ENCODE data around the gene ZBTB45. TPM values are rescaled to one million over a fixed set of nuclear protein-coding genes. Genes with fewer than 3 reads are reported as not detected.
A peak's percentile ranks its signal among the peaks of the same experiment; 100 is the strongest.

ZBTB45 gene
- total RNA-seq, 1 donor from 2014 or later, result 17.2 TPM

GRCh38 chr19:58514564-58515022, 5.0 kb downstream of the ZBTB45 start:
- Mint-ChIP-seq H3K9me3 (ENCODE audit: unreplicated experiment) (no peaks in the 10 kb centered on the region), H3K36me3 (ENCODE audit: unreplicated experiment) (peaks cover 10% of the 10 kb centered on the region), H3K4me1 (ENCODE audit: unreplicated experiment) (peaks cover 22% of the 10 kb centered on the region), H3K4me3 (ENCODE audit: unreplicated experiment) (no peak overlapping the region), H3K27ac (ENCODE audit: unreplicated experiment) (no peak overlapping the region), H3K27me3 (ENCODE audit: unreplicated experiment) (no peaks in the 10 kb centered on the region)
- no peak for DNase-seq (ENCODE audit: extremely low spot score, unreplicated experiment)
- no peak for TF ChIP-seq CTCF (IDR thresholded peaks at IDR 0.05)

- no peak overlapping the region for H3K27ac Mint-ChIP-seq (ENCODE audit: unreplicated experiment)
- no peak for DNase-seq (ENCODE audit: extremely low spot score, unreplicated experiment)
- H3K9me3 Mint-ChIP-seq (ENCODE audit: unreplicated experiment), result no peaks in the 10 kb centered on the region
- H3K36me3 Mint-ChIP-seq (ENCODE audit: unreplicated experiment), result peaks cover 10% of the 10 kb centered on the region
- H3K27me3 Mint-ChIP-seq (ENCODE audit: unreplicated experiment), result no peaks in the 10 kb centered on the region
- peaks cover 19% of the 10 kb centered on the region for H3K4me1 Mint-ChIP-seq (ENCODE audit: unreplicated experiment)
- H3K4me3 Mint-ChIP-seq (ENCODE audit: unreplicated experiment), result no peak overlapping the region
- peak; percentile 53 for TF ChIP-seq CTCF (IDR thresholded peaks at IDR 0.05)
Measured at GRCh38 chr19:58513694-58514563, 5.7 kb downstream of the ZBTB45 start.

DNA sequence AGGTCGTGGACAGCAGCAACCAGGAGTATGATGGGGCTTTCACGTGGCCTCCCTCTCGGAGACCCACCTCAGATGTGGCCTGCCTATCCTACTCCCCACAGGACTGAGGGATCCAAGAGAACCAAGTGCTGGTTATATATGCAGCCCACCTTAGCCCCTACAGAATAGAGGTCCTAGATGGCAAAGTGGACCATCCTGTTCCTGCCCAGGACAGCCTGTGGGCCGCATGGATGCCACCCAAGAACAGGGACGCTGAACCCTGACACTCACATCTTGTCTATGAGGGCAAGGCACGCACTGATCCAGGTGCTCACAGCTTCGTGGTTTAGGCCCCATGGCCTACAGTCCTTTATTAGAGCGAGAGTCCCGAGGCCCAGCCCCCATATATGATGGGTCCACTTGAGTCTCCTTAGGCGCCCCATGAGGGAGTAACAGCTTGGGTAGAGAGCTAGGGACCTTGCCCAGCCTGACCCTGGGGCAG, 6.4 kb downstream of the ZBTB45 start:
- no peak overlapping the region for H3K4me3 Mint-ChIP-seq (ENCODE audit: unreplicated experiment)
- no peaks in the 10 kb centered on the region for H3K27me3 Mint-ChIP-seq (ENCODE audit: unreplicated experiment)
- no peak overlapping the region for H3K27ac Mint-ChIP-seq (ENCODE audit: unreplicated experiment)
- H3K4me1 Mint-ChIP-seq (ENCODE audit: unreplicated experiment), result peaks cover 12% of the 10 kb centered on the region
- no peak for DNase-seq (ENCODE audit: extremely low spot score, unreplicated experiment)
- no peak for TF ChIP-seq CTCF (IDR thresholded peaks at IDR 0.05)
- H3K36me3 Mint-ChIP-seq (ENCODE audit: unreplicated experiment), result peaks cover 10% of the 10 kb centered on the region
- no peaks in the 10 kb centered on the region for H3K9me3 Mint-ChIP-seq (ENCODE audit: unreplicated experiment)

GRCh38 chr19:58511353-58512208, 8.0 kb downstream of the ZBTB45 start, which contains the start of gene SLC27A5:
SLC27A5 (minus strand) TSS chr19:58511992; CDS start chr19:58511955, 37 bp downstream.
- peaks cover 4% of the 10 kb centered on the region for H3K9me3 Mint-ChIP-seq (ENCODE audit: unreplicated experiment)
- peaks cover 9% of the 10 kb centered on the region for H3K4me1 Mint-ChIP-seq (ENCODE audit: unreplicated experiment)
- no peak within 1 kb of the TSS for H3K27ac Mint-ChIP-seq (ENCODE audit: unreplicated experiment)
- no peak within 1 kb of the TSS for H3K4me3 Mint-ChIP-seq (ENCODE audit: unreplicated experiment)
- TF ChIP-seq CTCF (IDR thresholded peaks at IDR 0.05), result no peak
- no peak for DNase-seq (ENCODE audit: extremely low spot score, unreplicated experiment)
- peaks cover 10% of the 10 kb centered on the region for H3K36me3 Mint-ChIP-seq (ENCODE audit: unreplicated experiment)
- H3K27me3 Mint-ChIP-seq (ENCODE audit: unreplicated experiment), result no peaks in the 10 kb centered on the region

Measured in osteocyte (in vitro differentiated cells).